HepG2 (cell line): ENCODE results near the gene TMIGD2.

Source experiments
- CEBPB ChIP-seq: IDR thresholded peaks from 2 replicates; pipeline ENCODE4 v1.6.1; 2011; ENCODE audit warnings: low read depth, low read length, improper control_type of control experiment, borderline replicate concordance
- EP300 ChIP-seq, 3 experiments: sonication (generic) in 1 of 3; formaldehyde crosslinking in 1 of 3; IDR thresholded peaks; 2 replicates each; pipeline versions ENCODE4 v1.5.1 to v1.6.1; 2011 to 2020; ENCODE audit warnings: low read depth in 2 of 3, low read length in 2 of 3, borderline replicate concordance in 1 of 3, improper control_type of control experiment in 1 of 3, mild to moderate bottlenecking in 1 of 3, missing genetic modification reagents in 1 of 3, moderate library complexity in 1 of 3
- KDM5A ChIP-seq: fragments of 200-600 bp; sonication (generic); IDR thresholded peaks from 2 replicates; pipeline ENCODE4 v1.7.0; 2018; ENCODE audit warnings: antibody characterized with exemption, mild to moderate bottlenecking, low read length, borderline replicate concordance
- MEIS1 ChIP-seq: sonication (generic); formaldehyde crosslinking; IDR thresholded peaks from 2 replicates; pipeline ENCODE4 v1.9.0; 2021; ENCODE audit warnings: mild to moderate bottlenecking, missing genetic modification reagents, moderate library complexity, borderline replicate concordance
- NAIF1 ChIP-seq: sonication (generic); formaldehyde crosslinking; IDR thresholded peaks from 2 replicates; pipeline ENCODE4 v1.5.0; 2020; ENCODE audit warnings: mild to moderate bottlenecking, missing genetic modification reagents, borderline replicate concordance
- ZBTB7A ChIP-seq: sonication (generic); formaldehyde crosslinking; IDR thresholded peaks from 2 replicates; pipeline ENCODE4 v1.8.0; 2022; ENCODE audit warnings: mild to moderate bottlenecking, missing genetic modification reagents
- ZNF7 ChIP-seq: IDR thresholded peaks from 2 replicates; pipeline ENCODE4 v1.6.1; 2016; ENCODE audit warnings: missing biosample characterization, missing genetic modification reagents
- ZNF792 ChIP-seq: IDR thresholded peaks from 2 replicates; pipeline ENCODE4 v1.6.1; 2016
- TF ChIP-seq, protein P1 (sequence below): sonication (generic); formaldehyde crosslinking; IDR thresholded peaks from 2 replicates; pipeline ENCODE4 v1.5.0; 2020; ENCODE audit warnings: mild to moderate bottlenecking, missing genetic modification reagents
- TF ChIP-seq, protein P2 (sequence below): sonication (generic); formaldehyde crosslinking; IDR thresholded peaks from 2 replicates; pipeline ENCODE4 v1.5.0; 2020; ENCODE audit warnings: mild to moderate bottlenecking, missing genetic modification reagents, moderate library complexity

DNA sequence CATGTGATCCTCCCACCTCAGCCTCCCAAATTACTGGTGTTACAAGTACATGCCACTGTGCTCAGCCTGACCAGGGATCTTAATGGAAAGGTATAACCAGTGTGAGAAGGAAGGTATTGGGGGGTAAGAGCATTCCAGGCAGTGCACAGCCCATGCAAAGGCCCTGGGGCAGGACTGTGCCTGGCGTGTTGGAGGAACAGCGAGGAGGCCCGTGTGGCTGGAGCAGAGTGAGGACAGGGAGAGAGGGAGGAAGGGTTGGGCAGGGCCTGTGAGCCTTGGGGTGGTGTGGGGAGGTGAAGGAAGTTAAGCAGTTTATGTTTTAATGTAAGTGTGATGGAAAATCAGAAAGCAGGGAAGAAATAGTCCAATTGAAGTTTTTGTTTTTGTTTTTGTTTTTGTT, 1.6 kb downstream of the TMIGD2 start:
- TF ChIP-seq ZNF7 (CRISPR knock-in tag) (no peak), CEBPB (no peak), ZBTB7A (CRISPR knock-in tag) (no peak), NAIF1 (CRISPR knock-in tag) (no peak), ZNF792 (no peak), EP300 (IDR thresholded peaks at IDR 0.05; ENCODE audit: low read depth in 2 of 2, low read length in 2 of 2) (no peak), EP300 (CRISPR knock-in tag; IDR thresholded peaks at IDR 0.05; ENCODE audit: borderline replicate concordance) (no peak), MEIS1 (CRISPR knock-in tag) (no peak), KDM5A (no peak)
- TF ChIP-seq, protein P1, sequence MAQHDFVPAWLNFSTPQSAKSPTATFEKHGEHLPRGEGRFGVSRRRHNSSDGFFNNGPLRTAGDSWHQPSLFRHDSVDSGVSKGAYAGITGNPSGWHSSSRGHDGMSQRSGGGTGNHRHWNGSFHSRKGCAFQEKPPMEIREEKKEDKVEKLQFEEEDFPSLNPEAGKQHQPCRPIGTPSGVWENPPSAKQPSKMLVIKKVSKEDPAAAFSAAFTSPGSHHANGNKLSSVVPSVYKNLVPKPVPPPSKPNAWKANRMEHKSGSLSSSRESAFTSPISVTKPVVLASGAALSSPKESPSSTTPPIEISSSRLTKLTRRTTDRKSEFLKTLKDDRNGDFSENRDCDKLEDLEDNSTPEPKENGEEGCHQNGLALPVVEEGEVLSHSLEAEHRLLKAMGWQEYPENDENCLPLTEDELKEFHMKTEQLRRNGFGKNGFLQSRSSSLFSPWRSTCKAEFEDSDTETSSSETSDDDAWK: no peak
- TF ChIP-seq, protein P2, sequence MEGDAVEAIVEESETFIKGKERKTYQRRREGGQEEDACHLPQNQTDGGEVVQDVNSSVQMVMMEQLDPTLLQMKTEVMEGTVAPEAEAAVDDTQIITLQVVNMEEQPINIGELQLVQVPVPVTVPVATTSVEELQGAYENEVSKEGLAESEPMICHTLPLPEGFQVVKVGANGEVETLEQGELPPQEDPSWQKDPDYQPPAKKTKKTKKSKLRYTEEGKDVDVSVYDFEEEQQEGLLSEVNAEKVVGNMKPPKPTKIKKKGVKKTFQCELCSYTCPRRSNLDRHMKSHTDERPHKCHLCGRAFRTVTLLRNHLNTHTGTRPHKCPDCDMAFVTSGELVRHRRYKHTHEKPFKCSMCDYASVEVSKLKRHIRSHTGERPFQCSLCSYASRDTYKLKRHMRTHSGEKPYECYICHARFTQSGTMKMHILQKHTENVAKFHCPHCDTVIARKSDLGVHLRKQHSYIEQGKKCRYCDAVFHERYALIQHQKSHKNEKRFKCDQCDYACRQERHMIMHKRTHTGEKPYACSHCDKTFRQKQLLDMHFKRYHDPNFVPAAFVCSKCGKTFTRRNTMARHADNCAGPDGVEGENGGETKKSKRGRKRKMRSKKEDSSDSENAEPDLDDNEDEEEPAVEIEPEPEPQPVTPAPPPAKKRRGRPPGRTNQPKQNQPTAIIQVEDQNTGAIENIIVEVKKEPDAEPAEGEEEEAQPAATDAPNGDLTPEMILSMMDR (CRISPR knock-in tag): no peak
